GM21619 (cell line): ENCODE results near the gene DHX29.

ENCODE experiments used
- ATAC-seq: cut with Tn5 transposase; IDR thresholded peaks from one replicate; pipeline ENCODE4 v1.9.1; 2021; ENCODE audit not compliant: unreplicated experiment

DHX29 gene

GRCh38 chr5:55211184-55211874, 96.2 kb downstream of the DHX29 start:
- no peak for ATAC-seq
